ENCODE results near the gene ERCC6L2.
A peak's percentile ranks its signal among the peaks of the same experiment; 100 is the strongest.

ERCC6L2 gene

DNA sequence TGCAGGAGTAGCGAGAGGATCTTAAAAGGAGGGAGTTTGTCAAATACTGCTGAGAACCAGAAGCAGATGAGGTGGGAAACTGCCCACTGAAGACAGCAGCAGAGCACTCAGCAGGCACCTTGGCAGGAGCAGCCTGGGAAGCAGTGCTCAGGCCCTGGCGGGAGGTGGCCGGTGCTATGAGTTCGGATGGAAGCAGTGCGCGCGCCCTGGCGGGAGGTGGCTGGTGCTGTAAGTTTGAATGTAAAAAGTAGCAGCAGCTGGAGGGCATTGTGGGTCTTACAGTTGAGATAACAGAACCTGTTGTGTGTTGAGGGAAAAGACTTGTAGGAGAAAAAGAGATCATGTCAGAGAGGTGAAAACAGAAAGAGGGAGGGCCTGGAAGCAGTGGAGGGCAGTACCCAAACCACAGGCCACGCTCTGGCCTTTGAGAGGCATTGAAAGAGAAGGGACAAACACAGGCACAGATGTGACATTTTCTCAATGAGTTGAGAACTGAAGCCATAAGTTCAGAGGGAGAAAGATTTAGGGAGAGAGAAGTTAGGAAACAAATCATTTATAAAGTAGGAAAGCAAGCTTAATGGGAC is 130.9 kb downstream of the ERCC6L2 start:
- H3K4me3 Mint-ChIP-seq, result no peak overlapping the region
- no peak overlapping the region for H3K27ac Mint-ChIP-seq
- peaks cover 15% of the 10 kb centered on the region for H3K36me3 Mint-ChIP-seq
- H3K4me1 Mint-ChIP-seq, result peaks cover 7% of the 10 kb centered on the region
- H3K9me3 Mint-ChIP-seq, result peaks cover 8% of the 10 kb centered on the region
- no peaks in the 10 kb centered on the region for H3K27me3 Mint-ChIP-seq

DNA sequence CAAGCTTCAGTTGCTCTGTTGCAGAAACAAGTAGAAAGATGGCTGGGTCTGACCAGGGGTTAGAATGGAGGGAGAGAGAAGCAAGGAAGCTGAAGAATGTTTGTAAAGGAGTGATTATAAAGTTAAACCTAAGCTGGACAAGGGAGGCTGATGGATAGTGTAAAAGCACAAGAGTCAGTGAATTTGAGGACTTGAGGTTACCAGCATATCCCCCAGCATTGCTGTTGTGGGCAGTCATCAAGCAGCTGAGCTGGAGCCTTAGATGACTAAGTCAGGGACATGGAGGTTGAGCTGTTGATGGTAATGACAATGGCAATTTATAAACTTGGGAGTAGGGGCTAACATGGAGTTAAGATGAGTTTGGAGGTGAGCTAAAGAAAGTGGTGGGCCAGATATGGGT is 131.5 kb downstream of the ERCC6L2 start:
- H3K27me3 Mint-ChIP-seq, result no peaks in the 10 kb centered on the region
- H3K27ac Mint-ChIP-seq, result no peak overlapping the region
- H3K36me3 Mint-ChIP-seq, result peaks cover 17% of the 10 kb centered on the region
- peaks cover 7% of the 10 kb centered on the region for H3K4me1 Mint-ChIP-seq
- no peak overlapping the region for H3K4me3 Mint-ChIP-seq
- H3K9me3 Mint-ChIP-seq, result peaks cover 8% of the 10 kb centered on the region

DNA sequence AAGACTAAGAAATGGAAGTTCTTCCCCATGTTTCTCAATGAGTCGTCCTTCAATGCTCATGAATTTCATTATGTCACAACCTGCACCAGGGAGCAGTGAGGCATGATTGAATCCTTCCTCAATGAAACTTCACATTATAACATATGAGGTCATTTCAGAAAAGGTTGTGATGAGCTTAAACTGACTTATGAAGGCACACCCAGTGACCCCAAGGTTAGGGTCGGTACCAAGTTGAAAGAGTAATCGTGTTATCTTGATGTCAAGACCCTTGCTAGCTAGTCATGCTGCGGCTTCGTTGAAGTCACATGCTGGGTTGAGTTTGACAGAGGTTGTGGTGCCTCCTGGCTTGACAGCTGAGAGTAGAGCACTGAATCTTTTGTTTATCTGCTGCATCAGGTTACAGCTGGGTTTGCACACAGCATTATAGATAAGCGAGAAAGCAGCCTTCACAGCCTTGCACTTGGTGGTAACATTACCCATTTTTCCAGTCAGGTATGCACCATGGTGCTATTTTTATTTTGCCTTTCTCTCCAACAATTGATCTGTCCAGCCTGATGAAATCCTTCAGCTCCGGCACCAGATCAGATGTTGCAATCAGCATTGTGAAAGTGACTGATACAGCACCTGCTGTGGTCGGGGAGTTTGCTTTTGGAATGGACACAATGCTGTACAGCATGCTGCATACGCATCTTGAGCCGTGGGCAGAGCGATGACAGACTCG is 133.2 kb downstream of the ERCC6L2 start:
- Mint-ChIP-seq H3K4me1 (no peaks in the 10 kb centered on the region), H3K4me3 (no peak overlapping the region), H3K27ac (peak overlapping the region; percentile 83), H3K27me3 (no peaks in the 10 kb centered on the region), H3K9me3 (no peaks in the 10 kb centered on the region), H3K36me3 (peaks cover 9% of the 10 kb centered on the region)

DNA sequence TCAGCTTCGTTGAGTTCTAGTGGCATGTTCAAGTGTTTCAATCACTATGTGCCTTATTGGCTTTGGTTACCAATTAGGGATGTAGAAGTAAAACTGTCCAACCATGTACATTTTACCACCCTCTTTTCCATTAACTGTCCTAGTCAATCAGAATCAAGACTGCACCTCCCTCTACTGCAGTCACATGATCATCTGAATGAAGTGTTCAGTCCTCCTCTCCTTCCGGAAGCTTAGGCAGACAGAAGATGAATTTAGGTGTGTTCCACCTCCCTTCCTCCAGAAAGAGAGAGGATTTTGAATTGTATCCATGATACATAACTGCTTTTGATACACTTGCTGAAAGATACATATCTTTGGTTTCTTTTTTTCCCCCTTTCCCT is 133.7 kb downstream of the ERCC6L2 start:
- Mint-ChIP-seq H3K36me3 (peaks cover 9% of the 10 kb centered on the region), H3K4me3 (no peak overlapping the region), H3K4me1 (peaks cover 5% of the 10 kb centered on the region), H3K27me3 (no peaks in the 10 kb centered on the region), H3K9me3 (no peaks in the 10 kb centered on the region), H3K27ac (peak overlapping the region; percentile 83)

DNA sequence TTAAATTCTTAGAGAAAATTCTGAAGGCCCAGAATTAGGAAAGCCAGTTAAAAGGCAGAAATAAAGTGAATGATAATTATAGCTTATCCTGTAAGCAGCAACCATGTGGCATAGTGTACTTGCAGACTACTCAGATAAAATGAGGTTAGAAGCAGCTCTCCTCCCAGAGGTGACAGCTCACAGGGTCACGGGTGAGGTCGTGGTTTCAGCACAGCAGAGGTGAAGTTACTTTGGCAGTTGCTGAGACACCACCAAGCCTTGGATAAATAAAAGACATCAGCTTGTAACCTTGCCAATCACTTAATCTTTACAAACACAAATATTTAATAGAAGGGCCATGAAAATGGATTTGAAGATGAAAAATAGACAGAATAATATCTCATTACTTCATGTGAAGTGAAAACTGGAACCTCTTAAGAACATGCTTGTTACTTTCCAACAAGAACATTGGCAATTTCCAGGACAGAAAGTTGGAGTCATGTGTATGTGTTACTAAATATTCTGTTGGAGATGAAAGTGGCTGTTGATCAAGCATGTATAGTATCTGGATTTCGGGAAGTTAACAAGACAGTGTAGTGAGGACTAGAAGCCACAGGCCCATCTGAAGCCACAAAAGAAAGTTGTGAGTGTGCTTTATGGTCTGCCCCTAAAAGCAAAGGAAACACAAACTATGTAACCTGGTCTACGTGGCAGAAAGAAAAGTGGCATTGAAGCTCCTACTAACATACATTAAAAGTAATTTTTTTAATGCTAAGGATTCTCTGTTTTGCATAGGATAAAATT is 134.4 kb downstream of the ERCC6L2 start:
- H3K4me1 Mint-ChIP-seq, result peaks cover 10% of the 10 kb centered on the region
- H3K36me3 Mint-ChIP-seq, result peaks cover 9% of the 10 kb centered on the region
- H3K27ac Mint-ChIP-seq, result peak overlapping the region; percentile 83
- no peaks in the 10 kb centered on the region for H3K27me3 Mint-ChIP-seq
- H3K9me3 Mint-ChIP-seq, result no peaks in the 10 kb centered on the region
- H3K4me3 Mint-ChIP-seq, result peak overlapping the region; percentile 21

DNA sequence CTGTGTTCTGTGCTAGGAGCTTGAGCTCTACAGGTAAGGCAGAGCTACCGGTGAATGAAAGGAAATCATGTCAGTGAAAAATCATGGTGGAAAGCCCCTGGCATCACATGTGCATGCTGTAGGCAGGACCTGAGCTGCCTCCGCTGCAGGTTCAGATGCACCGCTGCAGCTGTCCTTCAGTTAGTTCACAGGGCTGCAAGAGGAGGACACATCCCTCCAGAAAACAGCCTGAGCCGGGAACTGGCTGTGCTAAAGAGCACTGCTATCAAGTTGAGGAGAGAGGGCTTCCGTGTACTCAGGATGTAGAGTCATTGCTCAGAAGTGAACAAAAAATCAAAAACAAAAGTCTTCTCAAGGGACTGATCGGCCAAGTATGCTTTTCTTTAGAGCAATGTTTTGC is 138.6 kb downstream of the ERCC6L2 start:
- peak overlapping the region; percentile 67 for H3K4me3 Mint-ChIP-seq
- peaks cover 4% of the 10 kb centered on the region for H3K36me3 Mint-ChIP-seq
- peak overlapping the region; percentile 74 for H3K27ac Mint-ChIP-seq
- H3K9me3 Mint-ChIP-seq, result no peaks in the 10 kb centered on the region
- H3K27me3 Mint-ChIP-seq, result no peaks in the 10 kb centered on the region
- H3K4me1 Mint-ChIP-seq, result peaks cover 43% of the 10 kb centered on the region

DNA sequence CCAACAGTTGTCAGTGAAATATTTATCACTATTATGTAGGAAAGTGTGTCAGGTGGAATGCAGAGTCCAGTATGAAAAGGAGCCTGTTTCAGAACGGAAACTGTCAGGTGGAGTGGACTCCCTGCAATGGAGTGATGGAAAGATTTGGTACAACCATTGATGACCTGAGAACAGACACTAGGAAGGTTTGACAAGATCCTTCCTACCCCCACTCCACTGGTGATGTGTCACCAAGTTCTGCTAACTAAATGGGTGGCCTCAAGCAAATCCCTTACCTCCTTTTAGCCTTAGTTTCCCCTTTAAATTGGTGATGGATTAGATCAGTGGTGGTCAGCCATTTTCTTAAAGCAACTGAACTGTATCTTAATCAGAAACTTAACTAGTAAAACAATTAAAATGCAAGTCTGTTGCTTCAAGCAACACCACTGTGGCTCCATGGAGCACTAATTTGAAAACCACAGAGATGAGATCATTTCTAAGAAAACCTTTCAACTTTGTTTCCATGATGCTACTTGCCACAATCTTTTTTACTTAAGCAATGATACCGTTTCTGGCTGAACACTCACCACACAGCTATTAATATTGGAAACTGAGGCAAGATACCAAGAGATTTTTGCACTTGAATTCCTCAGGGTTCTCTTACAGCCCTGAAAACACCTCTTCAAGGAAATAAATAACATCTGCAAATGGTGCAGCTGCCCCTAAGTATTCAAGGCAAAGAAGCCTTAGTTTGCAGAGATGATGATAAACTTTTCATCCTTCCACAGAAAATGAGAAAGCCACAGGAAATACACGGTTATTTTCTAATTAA is 140.6 kb downstream of the ERCC6L2 start:
- peak overlapping the region; percentile 74 for H3K4me3 Mint-ChIP-seq
- H3K27me3 Mint-ChIP-seq, result no peaks in the 10 kb centered on the region
- peak overlapping the region; percentile 99 for H3K27ac Mint-ChIP-seq
- peaks cover 55% of the 10 kb centered on the region for H3K4me1 Mint-ChIP-seq
- peaks cover 4% of the 10 kb centered on the region for H3K36me3 Mint-ChIP-seq
- H3K9me3 Mint-ChIP-seq, result no peaks in the 10 kb centered on the region
